SW480 (cell line): Measurements from ENCODE around the gene KIF17.
"Not testable (repeated sequence)": the region's sequence is repeated elsewhere in the genome, so short reads cannot be mapped to it uniquely, and the experiment has no call there.

Experiments used
- DNase-seq: peaks from one replicate; pipeline ENCODE4 v3.0.0-alpha.2; 2016; ENCODE audit warnings: low spot score

KIF17 gene

GRCh38 chr1:20686883-20687725 lies 30.7 kb downstream of the KIF17 start:
- no peak for DNase-seq

GRCh38 chr1:20685741-20686140 lies 32.1 kb downstream of the KIF17 start:
- DNase-seq: no peak

- no peak for DNase-seq
These were observed 32.6 kb downstream of the KIF17 start for GRCh38 chr1:20685099-20685662.

GRCh38 chr1:20684651-20685050 lies 33.2 kb downstream of the KIF17 start:
- no peak for DNase-seq

- no peak for DNase-seq
These were observed 33.7 kb downstream of the KIF17 start for GRCh38 chr1:20684050-20684620.

GRCh38 chr1:20683614-20684013 lies 34.2 kb downstream of the KIF17 start:
- no peak for DNase-seq

- DNase-seq: no peak
These were observed 35.1 kb downstream of the KIF17 start for GRCh38 chr1:20682571-20683236.

GRCh38 chr1:20681999-20682398 lies 35.8 kb downstream of the KIF17 start:
- DNase-seq: no peak

- DNase-seq: no peak
These were observed 37.5 kb downstream of the KIF17 start for GRCh38 chr1:20680269-20680668.

- DNase-seq: no peak
These were observed 39.2 kb downstream of the KIF17 start for GRCh38 chr1:20678599-20678998.

GRCh38 chr1:20673626-20674025 lies 44.2 kb downstream of the KIF17 start:
- DNase-seq: not testable (repeated sequence)

GRCh38 chr1:20672265-20672632 lies 45.6 kb downstream of the KIF17 start:
- DNase-seq: no peak

GRCh38 chr1:20670936-20671335 lies 46.9 kb downstream of the KIF17 start:
- no peak for DNase-seq

- DNase-seq: no peak
These were observed 49.2 kb downstream of the KIF17 start for GRCh38 chr1:20668581-20668980.

- DNase-seq: peak; percentile 25
These were observed 51.0 kb downstream of the KIF17 start for GRCh38 chr1:20666804-20667203.

- DNase-seq: no peak
These were observed 51.7 kb downstream of the KIF17 start for GRCh38 chr1:20666146-20666545.

- no peak for DNase-seq
These were observed 52.1 kb downstream of the KIF17 start for GRCh38 chr1:20665726-20666125.

GRCh38 chr1:20663969-20664715 lies 53.7 kb downstream of the KIF17 start:
- DNase-seq: no peak

GRCh38 chr1:20663365-20663764 lies 54.4 kb downstream of the KIF17 start:
- DNase-seq: no peak

- no peak for DNase-seq
These were observed 55.7 kb downstream of the KIF17 start for GRCh38 chr1:20662110-20662475.

- peak; percentile 98 for DNase-seq
These were observed 56.3 kb downstream of the KIF17 start, which contains the start of gene DDOST for GRCh38 chr1:20661207-20662109. Gene DDOST, minus strand, starts transcription at chr1:20661369. Its CDS starts 19 bp downstream, at chr1:20661350.
